ENCODE results near the gene CABCOCO1.

Gene CABCOCO1

GRCh38 chr10:61784354-61785133 is 121.8 kb downstream of the CABCOCO1 start:
- DNase-seq (ENCODE audit: low read depth in 1 of 2, low spot score in 1 of 2), result no peak

GRCh38 chr10:61785473-61786105 is 122.9 kb downstream of the CABCOCO1 start:
- DNase-seq (ENCODE audit: low read depth in 1 of 2, low spot score in 1 of 2), result no peak

- DNase-seq (ENCODE audit: low read depth in 1 of 2, low spot score in 1 of 2), result no peak
Measured at GRCh38 chr10:61786728-61787127, 124.0 kb downstream of the CABCOCO1 start.

- DNase-seq (ENCODE audit: low read depth in 1 of 2, low spot score in 1 of 2), result no peak
Measured at GRCh38 chr10:61787170-61787569, 124.4 kb downstream of the CABCOCO1 start.

GRCh38 chr10:61789031-61789430 is 126.3 kb downstream of the CABCOCO1 start:
- DNase-seq (ENCODE audit: low read depth in 1 of 2, low spot score in 1 of 2), result no peak

- DNase-seq (ENCODE audit: low read depth in 1 of 2, low spot score in 1 of 2), result no peak
Measured at GRCh38 chr10:61791216-61791615, 128.5 kb downstream of the CABCOCO1 start.

- DNase-seq (ENCODE audit: low read depth in 1 of 2, low spot score in 1 of 2), result no peak
Measured at GRCh38 chr10:61792097-61792716, 129.5 kb downstream of the CABCOCO1 start.

GRCh38 chr10:61792921-61793320 is 130.2 kb downstream of the CABCOCO1 start:
- DNase-seq (ENCODE audit: low read depth in 1 of 2, low spot score in 1 of 2), result no peak

GRCh38 chr10:61793760-61794703 is 131.3 kb downstream of the CABCOCO1 start:
- no peak for DNase-seq (ENCODE audit: low read depth in 1 of 2, low spot score in 1 of 2)

- no peak for DNase-seq (ENCODE audit: low read depth in 1 of 2, low spot score in 1 of 2)
Measured at GRCh38 chr10:61795147-61795546, 132.4 kb downstream of the CABCOCO1 start.

GRCh38 chr10:61795551-61795950 is 132.8 kb downstream of the CABCOCO1 start:
- no peak for DNase-seq (ENCODE audit: low read depth in 1 of 2, low spot score in 1 of 2)

GRCh38 chr10:61796785-61797184 is 134.1 kb downstream of the CABCOCO1 start:
- DNase-seq (ENCODE audit: low read depth in 1 of 2, low spot score in 1 of 2), result no peak

- DNase-seq (ENCODE audit: low read depth in 1 of 2, low spot score in 1 of 2), result no peak
Measured at GRCh38 chr10:61797304-61798153, 134.8 kb downstream of the CABCOCO1 start.

- no peak for DNase-seq (ENCODE audit: low read depth in 1 of 2, low spot score in 1 of 2)
Measured at GRCh38 chr10:61798713-61799112, 136.0 kb downstream of the CABCOCO1 start.

GRCh38 chr10:61801484-61801883 is 138.8 kb downstream of the CABCOCO1 start:
- no peak for DNase-seq (ENCODE audit: low read depth in 1 of 2, low spot score in 1 of 2)

- DNase-seq (ENCODE audit: low read depth in 1 of 2, low spot score in 1 of 2), result no peak
Measured at GRCh38 chr10:61803269-61803668, 140.5 kb downstream of the CABCOCO1 start.

- DNase-seq (ENCODE audit: low read depth in 1 of 2, low spot score in 1 of 2), result no peak
Measured at GRCh38 chr10:61804414-61804813, 141.7 kb downstream of the CABCOCO1 start.

- DNase-seq (ENCODE audit: low read depth in 1 of 2, low spot score in 1 of 2), result no peak
Measured at GRCh38 chr10:61805091-61805490, 142.4 kb downstream of the CABCOCO1 start.

- no peak for DNase-seq (ENCODE audit: low read depth in 1 of 2, low spot score in 1 of 2)
Measured at GRCh38 chr10:61810263-61810662, 147.5 kb downstream of the CABCOCO1 start.

- no peak for DNase-seq (ENCODE audit: low read depth in 1 of 2, low spot score in 1 of 2)
Measured at GRCh38 chr10:61812052-61812721, 149.5 kb downstream of the CABCOCO1 start.

Data from activated CD4-positive, alpha-beta T cell treated with anti-CD3 and anti-CD28 coated beads, Interleukin-2, amount 50 U/mL, for 24 hours (primary cell).